ENCODE data around the gene MUC12. TPM values are rescaled to one million over a fixed set of nuclear protein-coding genes. Genes with fewer than 3 reads are reported as not detected.
"Not testable (repeated sequence)": the region's sequence is repeated elsewhere in the genome, so short reads cannot be mapped to it uniquely, and the experiment has no call there.

MUC12 gene
- total RNA-seq (not detected), polyA plus RNA-seq (under 1 TPM in 1 of 2 donors, not detected in 1; 0.16 TPM)

- WGBS, result 67% methylated on average over 12 of the region's 12 CpGs
- Histone ChIP-seq H3K4me1 (ENCODE audit: control insufficient read depth in 4 of 4, insufficient read depth in 4 of 4, low read length in 3 of 4) (peaks cover 2 to 9% (median 6%) of the 10 kb centered on the region in 4 donors), H3K4me3 (ENCODE audit: low read depth in 1 of 3, low read length in 3 of 3) (no peak within 1 kb of the TSS), H3K9me3 (ENCODE audit: control insufficient read depth in 4 of 4, low read length in 3 of 4) (no peaks in the 10 kb centered on the region), H3K9ac (ENCODE audit: low read depth in 1 of 2, low read length in 2 of 2) (no peak within 1 kb of the TSS), H3K27ac (ENCODE audit: low read depth in 1 of 2, low read length in 2 of 2) (no peak within 1 kb of the TSS), H3K27me3 (ENCODE audit: control insufficient read depth in 4 of 4, insufficient read depth in 4 of 4, low read length in 3 of 4) (peaks cover 2 to 14% (median 3%) of the 10 kb centered on the region in 4 donors), H3K36me3 (ENCODE audit: control insufficient read depth in 4 of 4, insufficient read depth in 3 of 4, low read depth in 1 of 4, low read length in 3 of 4) (peaks cover 0 to 2% (median 0%) of the 10 kb centered on the region in 4 donors)
- no peak for TF ChIP-seq ATF3 (IDR thresholded peaks at IDR 0.05)
- TF ChIP-seq YY1 (IDR thresholded peaks at IDR 0.05), result no peak
- TF ChIP-seq TAF1 (conservative IDR thresholded peaks at IDR 0.05), result no peak
- TF ChIP-seq HNF4G (IDR thresholded peaks at IDR 0.05), result no peak
- TF ChIP-seq CTCF (IDR thresholded peaks at IDR 0.05; ENCODE audit: low read depth, low read length, missing input control), result no peak
- no peak for TF ChIP-seq ZBTB33 (IDR thresholded peaks at IDR 0.05)
- no peak for TF ChIP-seq GABPA (IDR thresholded peaks at IDR 0.05 in 1 of 2, conservative IDR thresholded peaks at IDR 0.05 in 1 of 2)
- TF ChIP-seq MAX (IDR thresholded peaks at IDR 0.05), result no peak
- no peak for TF ChIP-seq JUND (IDR thresholded peaks at IDR 0.05)
- TF ChIP-seq REST (IDR thresholded peaks at IDR 0.05), result no peak
- no peak for DNase-seq (ENCODE audit: low spot score)
Measured at GRCh38 chr7:100969066-100969615, at the start of gene MUC12. Gene MUC12 (plus strand): TSS chr7:100969565. CDS start chr7:100969623, 58 bp downstream.

GRCh38 chr7:100919779-100920437, 49.5 kb upstream of the MUC12 start:
- H3K27ac ChIP-seq (ENCODE audit: low read depth in 1 of 2, low read length in 2 of 2); H3K9ac ChIP-seq (ENCODE audit: low read depth in 1 of 2, low read length in 2 of 2); DNase-seq (ENCODE audit: low spot score); H3K4me3 ChIP-seq (ENCODE audit: low read depth in 1 of 3, low read length in 3 of 3); H3K36me3 ChIP-seq (ENCODE audit: control insufficient read depth in 4 of 4, insufficient read depth in 3 of 4, low read depth in 1 of 4, low read length in 3 of 4); H3K9me3 ChIP-seq (ENCODE audit: control insufficient read depth in 4 of 4, low read length in 3 of 4); H3K27me3 ChIP-seq (ENCODE audit: control insufficient read depth in 4 of 4, insufficient read depth in 4 of 4, low read length in 3 of 4); H3K4me1 ChIP-seq (ENCODE audit: control insufficient read depth in 4 of 4, insufficient read depth in 4 of 4, low read length in 3 of 4): not testable (repeated sequence)
- WGBS, result 85% methylated on average over 9 of the region's 9 CpGs

Measured in liver (tissue), 9 donors.